GM12865 (cell line): ENCODE data around the gene CFAP299.

Experiments
- DNase-seq: peaks from one replicate; pipeline ENCODE4 v3.0.0; 2010; ENCODE audit warnings: low read depth
- H3K4me3 ChIP-seq: 2 replicates; pipeline ENCODE4 v1.5.1; 2011; ENCODE audit warnings: mild to moderate bottlenecking, low read depth, low read length, control low read depth
- TF ChIP-seq, protein P1 (sequence below): IDR thresholded peaks from 2 replicates; pipeline ENCODE4 v1.5.1; 2011; ENCODE audit warnings: low read length, control low read depth, low read depth, inconsistent platforms; ENCODE audit not compliant: insufficient read depth; ENCODE audit errors: missing control alignments

CFAP299 gene

DNA sequence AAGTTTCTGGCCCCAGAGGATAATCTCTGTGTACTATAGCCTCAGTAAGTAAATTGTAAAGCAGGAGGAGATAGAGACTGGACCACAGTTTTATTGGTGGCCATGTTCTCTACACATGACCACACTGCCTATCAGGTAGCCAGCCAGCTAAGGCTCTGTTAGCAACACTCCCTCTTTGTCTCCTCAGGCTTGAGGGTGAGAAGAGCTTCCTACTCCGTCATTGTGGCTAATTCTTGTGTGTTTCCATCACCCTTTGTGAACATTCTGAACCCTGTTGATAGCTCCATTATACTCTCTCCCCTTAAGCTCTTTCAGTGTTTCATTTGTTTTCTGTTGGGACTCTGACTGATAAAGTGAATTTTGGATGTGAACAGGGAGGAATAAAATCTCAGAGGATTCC is 233.4 kb downstream of the CFAP299 start:
- TF ChIP-seq, protein P1, sequence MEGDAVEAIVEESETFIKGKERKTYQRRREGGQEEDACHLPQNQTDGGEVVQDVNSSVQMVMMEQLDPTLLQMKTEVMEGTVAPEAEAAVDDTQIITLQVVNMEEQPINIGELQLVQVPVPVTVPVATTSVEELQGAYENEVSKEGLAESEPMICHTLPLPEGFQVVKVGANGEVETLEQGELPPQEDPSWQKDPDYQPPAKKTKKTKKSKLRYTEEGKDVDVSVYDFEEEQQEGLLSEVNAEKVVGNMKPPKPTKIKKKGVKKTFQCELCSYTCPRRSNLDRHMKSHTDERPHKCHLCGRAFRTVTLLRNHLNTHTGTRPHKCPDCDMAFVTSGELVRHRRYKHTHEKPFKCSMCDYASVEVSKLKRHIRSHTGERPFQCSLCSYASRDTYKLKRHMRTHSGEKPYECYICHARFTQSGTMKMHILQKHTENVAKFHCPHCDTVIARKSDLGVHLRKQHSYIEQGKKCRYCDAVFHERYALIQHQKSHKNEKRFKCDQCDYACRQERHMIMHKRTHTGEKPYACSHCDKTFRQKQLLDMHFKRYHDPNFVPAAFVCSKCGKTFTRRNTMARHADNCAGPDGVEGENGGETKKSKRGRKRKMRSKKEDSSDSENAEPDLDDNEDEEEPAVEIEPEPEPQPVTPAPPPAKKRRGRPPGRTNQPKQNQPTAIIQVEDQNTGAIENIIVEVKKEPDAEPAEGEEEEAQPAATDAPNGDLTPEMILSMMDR, result no peak
- DNase-seq, result no peak
- H3K4me3 ChIP-seq, result no peak overlapping the region

DNA sequence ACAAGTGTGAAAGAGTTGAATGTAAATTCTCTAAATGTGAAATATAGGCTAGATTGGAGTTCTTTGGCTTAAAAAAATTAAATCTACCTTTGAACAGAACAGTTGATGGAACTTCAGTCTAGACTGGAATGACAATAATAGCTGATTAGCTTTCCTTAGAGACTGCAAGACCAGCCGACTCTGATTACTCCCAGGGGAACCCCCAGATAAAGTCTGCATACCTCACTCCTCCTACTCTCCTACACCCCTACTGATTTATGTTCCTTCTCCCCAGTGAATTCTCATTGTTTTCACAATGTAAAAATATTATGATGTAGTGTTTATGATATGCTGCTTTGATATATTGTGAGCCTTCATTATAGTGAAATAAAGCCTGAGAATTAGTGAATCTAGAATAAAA is 241.3 kb downstream of the CFAP299 start:
- TF ChIP-seq, protein P1, result no peak
- no peak overlapping the region for H3K4me3 ChIP-seq
- DNase-seq, result no peak

DNA sequence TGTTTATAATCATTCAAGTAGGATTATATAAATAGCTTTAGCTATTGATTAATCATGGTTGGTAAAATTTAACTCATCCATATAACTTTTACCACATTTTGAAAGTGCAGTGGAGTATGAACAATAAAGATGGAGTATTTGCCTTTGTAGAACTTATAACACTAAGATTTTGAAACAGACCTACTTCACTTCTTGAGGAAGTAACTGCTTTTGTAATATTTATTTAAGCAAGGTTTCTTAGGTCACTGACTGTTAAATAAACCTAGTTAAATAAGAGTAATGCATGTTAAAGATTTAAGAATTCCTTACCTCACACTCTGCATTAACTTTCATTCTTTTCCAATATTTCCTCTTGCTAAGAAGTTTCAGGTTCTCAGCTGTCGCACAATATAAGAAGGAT is 242.5 kb downstream of the CFAP299 start:
- H3K4me3 ChIP-seq, result no peak overlapping the region
- DNase-seq, result no peak
- TF ChIP-seq, protein P1, result no peak

DNA sequence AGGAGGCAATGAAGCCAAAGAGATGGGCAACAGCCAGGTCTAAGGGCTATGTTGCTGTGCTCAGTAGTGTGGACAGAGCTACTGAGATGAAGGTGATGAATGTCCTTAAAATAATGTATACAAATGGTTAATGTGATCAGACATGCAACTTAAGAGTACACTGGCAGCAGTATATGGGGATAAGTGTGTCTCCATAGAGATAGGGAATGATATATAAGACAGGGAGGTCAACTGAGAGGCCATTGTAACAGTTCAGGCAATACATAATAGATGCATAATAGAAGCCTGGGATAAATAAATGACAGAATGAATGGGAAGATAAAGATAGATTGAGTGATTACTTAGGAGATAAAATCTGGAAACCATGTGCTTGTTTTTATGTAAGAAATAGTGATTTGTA is 250.0 kb downstream of the CFAP299 start:
- no peak for DNase-seq
- TF ChIP-seq, protein P1, result no peak
- H3K4me3 ChIP-seq, result no peak overlapping the region

DNA sequence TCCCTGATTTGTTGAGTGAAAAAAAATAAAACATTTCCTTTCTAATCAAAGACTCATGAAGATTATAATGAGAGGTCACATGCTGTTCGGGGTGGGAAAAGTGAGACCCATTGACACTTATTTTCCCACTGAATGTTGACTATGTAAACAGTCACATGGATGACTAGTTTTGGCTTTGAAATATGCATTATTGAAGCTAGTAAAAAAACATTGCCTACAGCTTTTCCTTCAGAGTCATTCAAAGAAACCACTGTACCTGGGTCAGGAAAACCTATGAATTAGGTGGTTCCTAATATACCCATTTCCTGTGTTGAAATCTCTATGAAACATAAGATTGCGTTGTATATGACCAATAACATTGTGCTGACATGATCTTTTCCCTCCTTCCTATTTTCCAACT is 251.2 kb downstream of the CFAP299 start:
- TF ChIP-seq, protein P1, result no peak
- no peak for DNase-seq
- no peak overlapping the region for H3K4me3 ChIP-seq

DNA sequence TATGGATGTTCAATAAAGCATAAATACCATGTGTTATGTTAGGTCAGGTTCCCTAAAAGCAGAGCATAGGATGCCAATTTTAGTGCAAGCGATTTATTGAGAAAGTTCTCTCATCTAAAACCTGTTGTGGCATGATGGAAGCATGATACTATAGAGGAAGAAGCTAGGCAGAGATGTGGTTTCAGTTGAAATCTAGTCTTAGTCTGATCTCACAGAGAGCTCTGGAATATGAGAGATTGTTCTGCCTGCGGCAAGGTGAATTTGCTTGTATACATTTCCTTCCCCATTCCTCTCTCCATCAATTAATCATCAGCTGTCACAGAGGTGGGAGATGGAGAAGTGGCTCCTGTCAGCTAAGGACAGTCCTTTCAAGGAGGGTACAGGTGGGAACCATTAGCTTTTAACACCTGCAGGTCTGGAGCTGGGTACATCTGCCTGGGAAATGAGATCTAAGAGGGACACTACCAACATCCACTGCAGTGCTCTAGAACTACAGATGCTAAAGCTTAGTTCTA is 252.4 kb downstream of the CFAP299 start:
- TF ChIP-seq, protein P1, result no peak
- H3K4me3 ChIP-seq, result no peak overlapping the region
- no peak for DNase-seq

DNA sequence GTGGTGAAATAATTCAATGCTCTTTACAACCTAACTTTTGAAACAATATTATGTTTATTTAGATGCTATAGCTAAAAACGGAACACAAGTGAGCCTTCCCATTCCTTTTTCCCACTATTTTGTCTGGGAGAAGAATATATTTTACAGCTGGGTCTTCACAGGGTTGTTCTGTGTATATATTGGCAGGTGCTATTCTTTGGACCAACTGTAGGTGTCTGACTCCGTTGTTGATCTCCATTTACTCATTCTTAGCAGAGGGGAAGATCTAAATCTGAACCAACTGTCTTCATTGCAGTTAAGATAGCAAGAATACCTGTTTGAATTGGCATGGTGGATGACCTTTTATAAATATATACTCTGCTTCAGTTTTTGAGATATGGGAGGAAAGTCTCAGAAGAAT is 257.4 kb downstream of the CFAP299 start:
- peak; percentile 7 for DNase-seq
- TF ChIP-seq, protein P1, result peak; percentile 7
- no peak overlapping the region for H3K4me3 ChIP-seq
